NCI-H510A treated with DMSO at 0.1 percent for 48 hours (cell line): ENCODE measurements around the gene FST.
A peak's percentile ranks its signal among the peaks of the same experiment; 100 is the strongest.

ENCODE experiments used
- DNase-seq: peaks from one replicate; lab custom pipeline; 2025; lab: John Stamatoyannopoulos, UW

The FST gene

GRCh38 chr5:53475320-53475719, 5.1 kb upstream of the FST start:
- DNase-seq, result no peak

- DNase-seq, result no peak
These were observed 4.4 kb upstream of the FST start for GRCh38 chr5:53476019-53476418.

GRCh38 chr5:53476531-53477480, 3.6 kb upstream of the FST start:
- DNase-seq, result peak; percentile 48

GRCh38 chr5:53478411-53479044, 1.9 kb upstream of the FST start:
- DNase-seq, result peak; percentile 75

- peak; percentile 27 for DNase-seq
These were observed 1.3 kb upstream of the FST start for GRCh38 chr5:53479045-53479589.

GRCh38 chr5:53479590-53480415, 626 bp upstream of the FST start:
- peak; percentile 58 for DNase-seq

GRCh38 chr5:53481159-53481886, 894 bp downstream of the FST start:
- no peak for DNase-seq

- no peak for DNase-seq
These were observed 1.7 kb downstream of the FST start for GRCh38 chr5:53481887-53482716.

GRCh38 chr5:53482717-53483638, 2.5 kb downstream of the FST start:
- no peak for DNase-seq

- DNase-seq, result no peak
These were observed 7.0 kb downstream of the FST start for GRCh38 chr5:53487436-53487835.

- DNase-seq, result no peak
These were observed 7.8 kb downstream of the FST start for GRCh38 chr5:53488195-53488722.

- DNase-seq, result peak; percentile 26
These were observed 10.3 kb downstream of the FST start for GRCh38 chr5:53490747-53491146.

GRCh38 chr5:53501054-53501453, 20.6 kb downstream of the FST start:
- DNase-seq, result no peak

GRCh38 chr5:53503562-53504218, 23.3 kb downstream of the FST start:
- DNase-seq, result no peak

GRCh38 chr5:53507013-53507412, 26.6 kb downstream of the FST start:
- DNase-seq, result no peak

- DNase-seq, result no peak
These were observed 27.7 kb downstream of the FST start for GRCh38 chr5:53508125-53508524.

GRCh38 chr5:53512539-53512938, 32.1 kb downstream of the FST start:
- no peak for DNase-seq

- no peak for DNase-seq
These were observed 35.6 kb downstream of the FST start for GRCh38 chr5:53515988-53516387.

- DNase-seq, result no peak
These were observed 40.4 kb downstream of the FST start for GRCh38 chr5:53520813-53521212.
